K562 (cell line): ENCODE data around the gene PRKCB. TPM values are rescaled to one million over a fixed set of nuclear protein-coding genes. Genes with fewer than 3 reads are reported as not detected.

Source experiments
- CEBPG ChIP-seq, 3 experiments: fragments of 200-800 bp in 1 of 3; sonication (Bioruptor generic) in 1 of 3; sonication (generic) in 1 of 3; formaldehyde crosslinking in 1 of 3; IDR thresholded peaks in 2 of 3; conservative IDR thresholded peaks in 1 of 3; 2 replicates each; pipeline versions ENCODE4 v1.6.1 to v1.8.0; 2016 to 2022; ENCODE audit warnings: missing compliant biosample characterization in 2 of 3, missing genetic modification characterization in 2 of 3, mild to moderate bottlenecking in 1 of 3, missing genetic modification reagents in 1 of 3
- DMBX1 ChIP-seq: fragments of 250-450 bp; sonication (Bioruptor Pico); IDR thresholded peaks from 2 replicates; pipeline ENCODE4 v1.8.0; 2022; ENCODE audit warnings: inconsistent platforms, mild to moderate bottlenecking, moderate library complexity, borderline replicate concordance
- GTF2A2 ChIP-seq: IDR thresholded peaks from 2 replicates; pipeline ENCODE4 v1.6.1; 2016; ENCODE audit warnings: mild to moderate bottlenecking, missing genetic modification characterization, missing compliant biosample characterization
- HDAC3 ChIP-seq: fragments of 450-650 bp; IDR thresholded peaks from 2 replicates; pipeline ENCODE4 v1.6.1; 2018; ENCODE audit warnings: borderline replicate concordance, mild to moderate bottlenecking, moderate library complexity; ENCODE audit not compliant: partially characterized antibody
- MECOM ChIP-seq: fragments of 250-450 bp; sonication (Bioruptor Pico); IDR thresholded peaks from 2 replicates; pipeline ENCODE4 v1.8.0; 2022; ENCODE audit warnings: inconsistent platforms
- MEIS2 ChIP-seq: fragments of 450-650 bp; IDR thresholded peaks from 2 replicates; pipeline ENCODE4 v1.6.1; 2014; ENCODE audit warnings: mild to moderate bottlenecking; ENCODE audit not compliant: partially characterized antibody
- NFE2L1 ChIP-seq: fragments of 450-650 bp; IDR thresholded peaks from 2 replicates; pipeline ENCODE4 v1.6.1; 2016; ENCODE audit warnings: missing genetic modification characterization, low read depth, mild to moderate bottlenecking, missing compliant biosample characterization, moderate library complexity, borderline replicate concordance
- SUPT5H ChIP-seq: fragments of 450-650 bp; IDR thresholded peaks from 2 replicates; pipeline ENCODE4 v1.6.1; 2016
- ZKSCAN3 ChIP-seq: fragments of 250-450 bp; sonication (Bioruptor Pico); IDR thresholded peaks from 2 replicates; pipeline ENCODE4 v1.4.0; 2020
- ZKSCAN8 ChIP-seq: fragments of 200-800 bp; sonication (Bioruptor generic); IDR thresholded peaks from 2 replicates; pipeline ENCODE4 v1.6.1; 2016; ENCODE audit warnings: missing genetic modification characterization, missing compliant biosample characterization
- ZNF583 ChIP-seq: fragments of 250-450 bp; sonication (Bioruptor Pico); IDR thresholded peaks from 2 replicates; pipeline ENCODE4 v1.4.0; 2020
- ZNF589 ChIP-seq: fragments of 200-800 bp; sonication (Bioruptor generic); IDR thresholded peaks from 2 replicates; pipeline ENCODE4 v1.6.1; 2016; ENCODE audit warnings: low read depth, missing genetic modification characterization, missing compliant biosample characterization
- polyA plus RNA-seq, 8 experiments: library from polyadenylated mRNA; depleted of rRNA in 4 of 8; stranded (reverse) in 5 of 8; unstranded in 3 of 8; fragments of >200 nt; fragmentation: Nextera tagmentation in 2 of 8; fragmentation: Illumina TruSeq in 1 of 8; extraction: Ambion mirVana in 2 of 8; extraction: Trizol in 1 of 8; gene quantifications; 2 replicates each; pipeline versions ENCODE4 v1.2.1 to v1.2.3, GENCODE V29; 2011 to 2014; ENCODE audit warnings: inconsistent platforms in 1 of 8, missing spikeins in 1 of 8
- total RNA-seq, 7 experiments: library from RNA; depleted of rRNA in 6 of 7; stranded (reverse); fragments of >200 nt in 6 of 7; fragmentation: Illumina TruSeq in 2 of 7; extraction: Trizol in 2 of 7; gene quantifications; 2 replicates each; pipeline versions ENCODE4 v1.2.1 to v1.2.3, GENCODE V29; 2011 to 2021; ENCODE audit warnings: low replicate concordance in 1 of 7
- TF ChIP-seq, protein P1 (sequence below): fragments of 450-650 bp; formaldehyde crosslinking; IDR thresholded peaks from 2 replicates; pipeline ENCODE4 v1.4.0; 2022; ENCODE audit warnings: mild to moderate bottlenecking, moderate library complexity
- TF ChIP-seq, protein P2 (sequence below): fragments of 250-450 bp; sonication (Bioruptor Pico); IDR thresholded peaks from 2 replicates; pipeline ENCODE4 v1.8.0; 2022; ENCODE audit warnings: moderate library complexity, mild to moderate bottlenecking, inconsistent platforms
- TF ChIP-seq, protein P3 (sequence below): fragments of 450-650 bp; conservative IDR thresholded peaks from 2 replicates; pipeline ENCODE4 v1.6.1; 2016; ENCODE audit warnings: missing genetic modification characterization, low read depth, mild to moderate bottlenecking, missing compliant biosample characterization, moderate library complexity
- TF ChIP-seq, protein P4 (sequence below): fragments of 450-650 bp; IDR thresholded peaks from 2 replicates; pipeline ENCODE4 v1.6.1; 2017; ENCODE audit warnings: antibody characterized with exemption, mild to moderate bottlenecking
- TF ChIP-seq, protein P5 (sequence below): fragments of 200-800 bp; sonication (Bioruptor generic); IDR thresholded peaks from 2 replicates; pipeline ENCODE4 v1.6.1; 2017; ENCODE audit warnings: missing genetic modification characterization, missing compliant biosample characterization
- TF ChIP-seq, protein P6 (sequence below): sonication (generic); formaldehyde crosslinking; IDR thresholded peaks from 2 replicates; pipeline ENCODE4 v1.8.1; 2023; ENCODE audit warnings: mild to moderate bottlenecking, missing genetic modification reagents

The PRKCB gene
- total and polyA plus RNA-seq, 9 of the 15 experiments (the other 6 are each of a cell fraction or from before 2014, with no cell fraction given): 49.9 to 276 (median 148) TPM

DNA sequence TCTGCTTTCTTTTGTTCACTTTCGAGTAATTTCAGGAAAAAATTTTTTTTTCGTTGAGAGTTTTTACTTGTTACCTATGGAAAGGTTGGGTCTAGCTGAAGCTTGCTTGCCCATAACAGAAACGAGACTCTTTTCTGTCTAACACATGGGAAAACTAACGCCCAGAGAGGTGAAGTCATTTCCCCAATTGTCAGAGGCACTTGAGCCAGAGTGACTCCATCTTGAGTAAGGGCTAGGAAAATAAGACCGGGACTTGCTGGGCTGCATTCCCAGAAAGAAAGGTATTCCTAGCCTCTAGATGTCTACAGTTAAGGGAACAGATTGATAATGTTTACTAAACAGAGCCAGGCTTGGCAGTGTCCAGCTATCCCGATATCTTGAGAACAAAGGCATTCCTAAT, 26.8 kb downstream of the PRKCB start (continued):
- 0 out of 2 replicates have a peak, but pooled peaks have one; percentile 23 for TF ChIP-seq ZNF589 (CRISPR knock-in tag)
- TF ChIP-seq ZKSCAN8 (CRISPR knock-in tag): 0 out of 2 replicates have a peak, but pooled peaks have one; percentile 26
- TF ChIP-seq, protein P1, sequence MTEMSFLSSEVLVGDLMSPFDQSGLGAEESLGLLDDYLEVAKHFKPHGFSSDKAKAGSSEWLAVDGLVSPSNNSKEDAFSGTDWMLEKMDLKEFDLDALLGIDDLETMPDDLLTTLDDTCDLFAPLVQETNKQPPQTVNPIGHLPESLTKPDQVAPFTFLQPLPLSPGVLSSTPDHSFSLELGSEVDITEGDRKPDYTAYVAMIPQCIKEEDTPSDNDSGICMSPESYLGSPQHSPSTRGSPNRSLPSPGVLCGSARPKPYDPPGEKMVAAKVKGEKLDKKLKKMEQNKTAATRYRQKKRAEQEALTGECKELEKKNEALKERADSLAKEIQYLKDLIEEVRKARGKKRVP (CRISPR knock-in tag): peak; percentile 69; the same call in 1 of the 2 replicates
- TF ChIP-seq, protein P2, sequence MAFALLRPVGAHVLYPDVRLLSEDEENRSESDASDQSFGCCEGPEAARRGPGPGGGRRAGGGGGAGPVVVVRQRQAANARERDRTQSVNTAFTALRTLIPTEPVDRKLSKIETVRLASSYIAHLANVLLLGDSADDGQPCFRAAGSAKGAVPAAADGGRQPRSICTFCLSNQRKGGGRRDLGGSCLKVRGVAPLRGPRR: peak; percentile 85; the same call in 1 of the 2 replicates
- TF ChIP-seq HDAC3: no peak
- TF ChIP-seq, protein P3, sequence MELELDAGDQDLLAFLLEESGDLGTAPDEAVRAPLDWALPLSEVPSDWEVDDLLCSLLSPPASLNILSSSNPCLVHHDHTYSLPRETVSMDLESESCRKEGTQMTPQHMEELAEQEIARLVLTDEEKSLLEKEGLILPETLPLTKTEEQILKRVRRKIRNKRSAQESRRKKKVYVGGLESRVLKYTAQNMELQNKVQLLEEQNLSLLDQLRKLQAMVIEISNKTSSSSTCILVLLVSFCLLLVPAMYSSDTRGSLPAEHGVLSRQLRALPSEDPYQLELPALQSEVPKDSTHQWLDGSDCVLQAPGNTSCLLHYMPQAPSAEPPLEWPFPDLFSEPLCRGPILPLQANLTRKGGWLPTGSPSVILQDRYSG (tag): peak; percentile 91
- peak; percentile 32; the same call in 1 of the 2 replicates for TF ChIP-seq NFE2L1 (tag)
- no peak for TF ChIP-seq SUPT5H
- TF ChIP-seq, protein P4, sequence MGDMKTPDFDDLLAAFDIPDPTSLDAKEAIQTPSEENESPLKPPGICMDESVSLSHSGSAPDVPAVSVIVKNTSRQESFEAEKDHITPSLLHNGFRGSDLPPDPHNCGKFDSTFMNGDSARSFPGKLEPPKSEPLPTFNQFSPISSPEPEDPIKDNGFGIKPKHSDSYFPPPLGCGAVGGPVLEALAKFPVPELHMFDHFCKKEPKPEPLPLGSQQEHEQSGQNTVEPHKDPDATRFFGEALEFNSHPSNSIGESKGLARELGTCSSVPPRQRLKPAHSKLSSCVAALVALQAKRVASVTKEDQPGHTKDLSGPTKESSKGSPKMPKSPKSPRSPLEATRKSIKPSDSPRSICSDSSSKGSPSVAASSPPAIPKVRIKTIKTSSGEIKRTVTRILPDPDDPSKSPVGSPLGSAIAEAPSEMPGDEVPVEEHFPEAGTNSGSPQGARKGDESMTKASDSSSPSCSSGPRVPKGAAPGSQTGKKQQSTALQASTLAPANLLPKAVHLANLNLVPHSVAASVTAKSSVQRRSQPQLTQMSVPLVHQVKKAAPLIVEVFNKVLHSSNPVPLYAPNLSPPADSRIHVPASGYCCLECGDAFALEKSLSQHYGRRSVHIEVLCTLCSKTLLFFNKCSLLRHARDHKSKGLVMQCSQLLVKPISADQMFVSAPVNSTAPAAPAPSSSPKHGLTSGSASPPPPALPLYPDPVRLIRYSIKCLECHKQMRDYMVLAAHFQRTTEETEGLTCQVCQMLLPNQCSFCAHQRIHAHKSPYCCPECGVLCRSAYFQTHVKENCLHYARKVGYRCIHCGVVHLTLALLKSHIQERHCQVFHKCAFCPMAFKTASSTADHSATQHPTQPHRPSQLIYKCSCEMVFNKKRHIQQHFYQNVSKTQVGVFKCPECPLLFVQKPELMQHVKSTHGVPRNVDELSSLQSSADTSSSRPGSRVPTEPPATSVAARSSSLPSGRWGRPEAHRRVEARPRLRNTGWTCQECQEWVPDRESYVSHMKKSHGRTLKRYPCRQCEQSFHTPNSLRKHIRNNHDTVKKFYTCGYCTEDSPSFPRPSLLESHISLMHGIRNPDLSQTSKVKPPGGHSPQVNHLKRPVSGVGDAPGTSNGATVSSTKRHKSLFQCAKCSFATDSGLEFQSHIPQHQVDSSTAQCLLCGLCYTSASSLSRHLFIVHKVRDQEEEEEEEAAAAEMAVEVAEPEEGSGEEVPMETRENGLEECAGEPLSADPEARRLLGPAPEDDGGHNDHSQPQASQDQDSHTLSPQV: peak; percentile 99
- TF ChIP-seq, protein P5, sequence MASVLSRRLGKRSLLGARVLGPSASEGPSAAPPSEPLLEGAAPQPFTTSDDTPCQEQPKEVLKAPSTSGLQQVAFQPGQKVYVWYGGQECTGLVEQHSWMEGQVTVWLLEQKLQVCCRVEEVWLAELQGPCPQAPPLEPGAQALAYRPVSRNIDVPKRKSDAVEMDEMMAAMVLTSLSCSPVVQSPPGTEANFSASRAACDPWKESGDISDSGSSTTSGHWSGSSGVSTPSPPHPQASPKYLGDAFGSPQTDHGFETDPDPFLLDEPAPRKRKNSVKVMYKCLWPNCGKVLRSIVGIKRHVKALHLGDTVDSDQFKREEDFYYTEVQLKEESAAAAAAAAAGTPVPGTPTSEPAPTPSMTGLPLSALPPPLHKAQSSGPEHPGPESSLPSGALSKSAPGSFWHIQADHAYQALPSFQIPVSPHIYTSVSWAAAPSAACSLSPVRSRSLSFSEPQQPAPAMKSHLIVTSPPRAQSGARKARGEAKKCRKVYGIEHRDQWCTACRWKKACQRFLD (CRISPR knock-in tag): peak; percentile 93
- no peak for TF ChIP-seq MEIS2
- peak; percentile 92 for TF ChIP-seq ZNF583
- TF ChIP-seq MECOM (CRISPR knock-in tag): peak; percentile 93
- TF ChIP-seq ZKSCAN3: 0 out of 2 replicates have a peak, but pooled peaks have one; percentile 20
- TF ChIP-seq CEBPG (CRISPR knock-in tag; IDR thresholded peaks at IDR 0.05): no peak
- no peak for TF ChIP-seq CEBPG (tag; conservative IDR thresholded peaks at IDR 0.05 in 1 of 2, IDR thresholded peaks at IDR 0.05 in 1 of 2)
- peak; percentile 80 for TF ChIP-seq GTF2A2 (tag)
- TF ChIP-seq DMBX1 (CRISPR knock-in tag): peak; percentile 98
- TF ChIP-seq, protein P6, sequence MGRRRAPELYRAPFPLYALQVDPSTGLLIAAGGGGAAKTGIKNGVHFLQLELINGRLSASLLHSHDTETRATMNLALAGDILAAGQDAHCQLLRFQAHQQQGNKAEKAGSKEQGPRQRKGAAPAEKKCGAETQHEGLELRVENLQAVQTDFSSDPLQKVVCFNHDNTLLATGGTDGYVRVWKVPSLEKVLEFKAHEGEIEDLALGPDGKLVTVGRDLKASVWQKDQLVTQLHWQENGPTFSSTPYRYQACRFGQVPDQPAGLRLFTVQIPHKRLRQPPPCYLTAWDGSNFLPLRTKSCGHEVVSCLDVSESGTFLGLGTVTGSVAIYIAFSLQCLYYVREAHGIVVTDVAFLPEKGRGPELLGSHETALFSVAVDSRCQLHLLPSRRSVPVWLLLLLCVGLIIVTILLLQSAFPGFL (CRISPR knock-in tag): no peak
